H9 (cell line): ENCODE data around the gene PDZRN4. TPM values are rescaled to one million over a fixed set of nuclear protein-coding genes. Genes with fewer than 3 reads are reported as not detected.

Experiments
- DNase-seq: peaks from one replicate; pipeline ENCODE4 v3.0.0-alpha.2; 2017
- H2AFZ ChIP-seq: one replicate; pipeline ENCODE4 v1.6.1; 2013; ENCODE audit warnings: mild to moderate bottlenecking, low read length, control low read depth, moderate library complexity
- H2AK5ac ChIP-seq: 2 replicates; pipeline ENCODE4 v1.6.1; 2013; ENCODE audit warnings: low read length, control low read depth, mixed read lengths; ENCODE audit not compliant: insufficient read length
- H2BK120ac ChIP-seq: one replicate; pipeline ENCODE4 v1.6.1; 2013; ENCODE audit warnings: low read depth, mild to moderate bottlenecking, low read length, control low read depth, inconsistent platforms; ENCODE audit not compliant: poor library complexity, severe bottlenecking
- H2BK12ac ChIP-seq: 2 replicates; pipeline ENCODE4 v1.6.1; 2013; ENCODE audit warnings: low read length, control low read depth, mixed read lengths, low read depth; ENCODE audit not compliant: insufficient read length
- H2BK15ac ChIP-seq: 2 replicates; pipeline ENCODE4 v1.6.1; 2013; ENCODE audit warnings: low read depth, low read length, control low read depth
- H2BK20ac ChIP-seq: one replicate; pipeline ENCODE4 v1.6.1; 2013; ENCODE audit warnings: low read depth, mild to moderate bottlenecking, low read length, control low read depth, inconsistent platforms; ENCODE audit not compliant: poor library complexity, severe bottlenecking
- H2BK5ac ChIP-seq: 2 replicates; pipeline ENCODE4 v1.6.1; 2013; ENCODE audit warnings: low read length, control low read depth, mixed read lengths; ENCODE audit not compliant: insufficient read length
- H3K14ac ChIP-seq: 2 replicates; pipeline ENCODE4 v1.6.1; 2013; ENCODE audit warnings: low read length, control low read depth; ENCODE audit not compliant: insufficient read depth
- H3K18ac ChIP-seq: 2 replicates; pipeline ENCODE4 v1.6.1; 2013; ENCODE audit warnings: low read depth, mild to moderate bottlenecking, mixed read lengths, low read length, control low read depth; ENCODE audit not compliant: insufficient read length
- H3K23ac ChIP-seq: 2 replicates; pipeline ENCODE4 v1.6.1; 2013; ENCODE audit warnings: low read length, control low read depth, mixed read lengths, low read depth; ENCODE audit not compliant: insufficient read length
- H3K23me2 ChIP-seq: 2 replicates; pipeline ENCODE4 v1.6.1; 2013; ENCODE audit warnings: low read depth, mild to moderate bottlenecking, mixed read lengths, low read length, control low read depth; ENCODE audit not compliant: insufficient read length, poor library complexity, severe bottlenecking
- H3K27ac ChIP-seq: 2 replicates; pipeline ENCODE4 v1.5.1; 2013; ENCODE audit warnings: low read length, control low read depth, mixed read lengths, low read depth; ENCODE audit not compliant: insufficient read length
- H3K27me3 ChIP-seq: 2 replicates; pipeline ENCODE4 v1.6.1; 2013; ENCODE audit warnings: low read length, control low read depth, inconsistent platforms; ENCODE audit not compliant: insufficient read depth
- H3K4ac ChIP-seq: 2 replicates; pipeline ENCODE4 v1.6.1; 2013; ENCODE audit warnings: low read depth, mild to moderate bottlenecking, control low read depth, inconsistent platforms, low read length, moderate library complexity
- H3K4me1 ChIP-seq: 2 replicates; pipeline ENCODE4 v1.6.1; 2013; ENCODE audit warnings: low read length, control low read depth, inconsistent platforms; ENCODE audit not compliant: insufficient read depth
- H3K4me2 ChIP-seq: 2 replicates; pipeline ENCODE4 v1.6.1; 2013; ENCODE audit warnings: low read length, control low read depth, mixed read lengths; ENCODE audit not compliant: insufficient read length, insufficient read depth
- H3K56ac ChIP-seq: 2 replicates; pipeline ENCODE4 v1.6.1; 2013; ENCODE audit warnings: low read depth, mild to moderate bottlenecking, mixed read lengths, low read length, control low read depth; ENCODE audit not compliant: insufficient read length
- H3K79me1 ChIP-seq: 2 replicates; pipeline ENCODE4 v1.6.1; 2013; ENCODE audit warnings: low read depth, mild to moderate bottlenecking, moderate library complexity, low read length, control low read depth, inconsistent platforms; ENCODE audit not compliant: insufficient read depth, poor library complexity, severe bottlenecking
- H3K79me2 ChIP-seq: 2 replicates; pipeline ENCODE4 v1.6.1; 2013; ENCODE audit warnings: low read length, control low read depth, inconsistent platforms; ENCODE audit not compliant: insufficient read depth
- H3K9ac ChIP-seq: 2 replicates; pipeline ENCODE4 v1.6.1; 2013; ENCODE audit warnings: low read length, control low read depth, mixed read lengths; ENCODE audit not compliant: insufficient read length; ENCODE audit errors: extremely low read depth
- H3K9me3 ChIP-seq: one replicate; pipeline ENCODE4 v1.6.1; 2013; ENCODE audit warnings: low read depth, low read length, inconsistent platforms; ENCODE audit not compliant: control insufficient read depth
- H3T11ph ChIP-seq: one replicate; pipeline ENCODE4 v1.6.1; 2013; ENCODE audit warnings: mild to moderate bottlenecking, low read length, control low read depth, inconsistent platforms
- H4K20me1 ChIP-seq: one replicate; pipeline ENCODE4 v1.6.1; 2013; ENCODE audit not compliant: control insufficient read depth, insufficient read length, insufficient read depth
- H4K5ac ChIP-seq: 2 replicates; pipeline ENCODE4 v1.6.1; 2013; ENCODE audit warnings: low read depth, mild to moderate bottlenecking, mixed read lengths, low read length, control low read depth; ENCODE audit not compliant: insufficient read length
- H4K8ac ChIP-seq: replicated peaks from 2 replicates; pipeline ENCODE4 v1.6.1; 2013; ENCODE audit warnings: low read length, control low read depth, mixed read lengths, low read depth; ENCODE audit not compliant: insufficient read length
- H4K91ac ChIP-seq: 2 replicates; pipeline ENCODE4 v1.6.1; 2013; ENCODE audit warnings: low read depth, mild to moderate bottlenecking, moderate library complexity, mixed read lengths, low read length, control low read depth; ENCODE audit not compliant: insufficient read length
- H3K27ac Mint-ChIP-seq, 3 experiments: 2 replicates in 2 of 3; 3 replicates in 1 of 3; pipeline ENCODE4 v1.8.0; 2020 to 2021; ENCODE audit warnings: mixed read lengths in 3 of 3, mild to moderate bottlenecking in 1 of 3, moderate library complexity in 1 of 3
- H3K27me3 Mint-ChIP-seq: 2 replicates; pipeline ENCODE4 v1.8.0; 2021; ENCODE audit warnings: low read depth, mild to moderate bottlenecking, moderate library complexity, mixed read lengths
- H3K36me3 Mint-ChIP-seq, 3 experiments: 2 replicates in 2 of 3; 3 replicates in 1 of 3; pipeline ENCODE4 v1.8.0; 2020 to 2021; ENCODE audit warnings: low read depth in 3 of 3, mixed read lengths in 3 of 3; ENCODE audit not compliant: insufficient read depth in 1 of 3
- H3K4me1 Mint-ChIP-seq, 2 experiments: 2 replicates each; pipeline ENCODE4 v1.8.0; 2020; ENCODE audit warnings: mixed read lengths in 2 of 2
- H3K4me3 Mint-ChIP-seq, 2 experiments: 2 replicates in 1 of 2; 3 replicates in 1 of 2; pipeline ENCODE4 v1.8.0; 2020 to 2021; ENCODE audit warnings: mild to moderate bottlenecking in 2 of 2, mixed read lengths in 2 of 2, moderate library complexity in 1 of 2
- H3K9me3 Mint-ChIP-seq, 2 experiments: 2 replicates in 1 of 2; 3 replicates in 1 of 2; pipeline ENCODE4 v1.8.0; 2020; ENCODE audit warnings: mild to moderate bottlenecking in 2 of 2, mixed read lengths in 2 of 2, moderate library complexity in 1 of 2
- CTCF ChIP-seq: fragments of 200-600 bp; sonication (generic); conservative IDR thresholded peaks from 3 replicates; pipeline ENCODE4 v1.8.0; 2021; ENCODE audit warnings: antibody characterized with exemption, mild to moderate bottlenecking
- WGBS: extraction: QIAGEN DNeasy Blood & Tissue Kit; methylation state at CpG from one replicate; pipeline ENCODE4 v1.1.7; 2013; ENCODE audit warnings: missing lambda C conversion rate, low lambda C conversion rate, mixed read lengths; ENCODE audit not compliant: insufficient read length; ENCODE audit errors: extremely low coverage; 5-methylcytosine and 5-hydroxymethylcytosine counted together
- total RNA-seq: library from RNA; stranded (reverse); gene quantifications from 2 replicates; pipeline ENCODE4 v1.2.1, GENCODE V29; 2021

The PDZRN4 gene
- total RNA-seq, 1 experiment from 2014 or later = not detected

DNA sequence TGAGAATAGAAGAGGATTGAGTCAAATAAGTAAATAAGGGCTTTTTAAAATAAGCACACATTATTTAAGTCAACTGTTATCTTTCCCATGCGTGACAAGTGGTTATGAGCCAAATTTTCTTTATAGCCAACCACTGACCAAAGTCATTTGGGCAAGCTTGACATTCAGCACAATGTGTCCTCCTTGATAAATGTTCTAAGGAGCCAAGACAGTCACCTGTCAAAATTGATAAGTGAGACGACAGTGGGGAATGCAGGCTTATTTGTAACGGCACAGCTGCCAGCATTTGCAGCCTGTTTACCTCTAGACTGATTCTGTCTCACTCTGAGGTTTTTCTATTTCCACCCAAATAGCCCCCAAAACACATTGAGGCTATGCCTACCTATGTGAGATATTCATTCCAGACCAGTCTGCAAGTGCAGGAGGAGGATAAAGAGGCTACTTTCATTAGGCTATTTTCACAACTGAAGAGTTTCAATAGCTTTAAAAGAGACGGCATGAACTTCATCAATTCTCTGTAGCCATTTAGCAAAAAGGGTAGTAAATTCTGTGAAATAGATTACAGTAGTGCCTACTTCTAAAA lies 339.5 kb downstream of the PDZRN4 start:
- Histone ChIP-seq H3K27ac (no peak overlapping the region), H4K5ac (no peak overlapping the region), H3K23me2 (no peaks in the 10 kb centered on the region), H2BK15ac (no peak overlapping the region), H4K20me1 (no peaks in the 10 kb centered on the region), H3K23ac (no peak overlapping the region), H3K79me2 (no peaks in the 10 kb centered on the region), H4K91ac (no peak overlapping the region), H2BK120ac (no peak overlapping the region), H2BK12ac (no peak overlapping the region), H2BK20ac (no peak overlapping the region), H3K9ac (no peak overlapping the region), H3K79me1 (no peaks in the 10 kb centered on the region), H3K9me3 (no peaks in the 10 kb centered on the region), H3K18ac (no peak overlapping the region), H4K8ac (no peak overlapping the region), H2BK5ac (no peak overlapping the region), H3K14ac (no peak overlapping the region), H2AK5ac (no peak overlapping the region), H3T11ph (no peak overlapping the region), H2AFZ (no peak overlapping the region), H3K4me2 (no peak overlapping the region), H3K27me3 (no peaks in the 10 kb centered on the region), H3K56ac (no peak overlapping the region), H3K4ac (no peak overlapping the region), H3K4me1 (no peaks in the 10 kb centered on the region; the same call in 1 of the 2 replicates)
- Mint-ChIP-seq H3K36me3 (no peaks in the 10 kb centered on the region), H3K9me3 (no peaks in the 10 kb centered on the region), H3K27ac (no peak overlapping the region), H3K27me3 (no peaks in the 10 kb centered on the region), H3K4me1 (peaks cover 3 to 12% of the 10 kb centered on the region in 2 experiments; a peak in 3 of 4 replicates), H3K4me3 (no peak overlapping the region)
- DNase-seq = no peak
- TF ChIP-seq CTCF = no peak
- WGBS = no CpG with 5 or more reads among the region's 4 CpGs
